ENCODE measurements around the gene NFATC1.

Gene NFATC1

DNA sequence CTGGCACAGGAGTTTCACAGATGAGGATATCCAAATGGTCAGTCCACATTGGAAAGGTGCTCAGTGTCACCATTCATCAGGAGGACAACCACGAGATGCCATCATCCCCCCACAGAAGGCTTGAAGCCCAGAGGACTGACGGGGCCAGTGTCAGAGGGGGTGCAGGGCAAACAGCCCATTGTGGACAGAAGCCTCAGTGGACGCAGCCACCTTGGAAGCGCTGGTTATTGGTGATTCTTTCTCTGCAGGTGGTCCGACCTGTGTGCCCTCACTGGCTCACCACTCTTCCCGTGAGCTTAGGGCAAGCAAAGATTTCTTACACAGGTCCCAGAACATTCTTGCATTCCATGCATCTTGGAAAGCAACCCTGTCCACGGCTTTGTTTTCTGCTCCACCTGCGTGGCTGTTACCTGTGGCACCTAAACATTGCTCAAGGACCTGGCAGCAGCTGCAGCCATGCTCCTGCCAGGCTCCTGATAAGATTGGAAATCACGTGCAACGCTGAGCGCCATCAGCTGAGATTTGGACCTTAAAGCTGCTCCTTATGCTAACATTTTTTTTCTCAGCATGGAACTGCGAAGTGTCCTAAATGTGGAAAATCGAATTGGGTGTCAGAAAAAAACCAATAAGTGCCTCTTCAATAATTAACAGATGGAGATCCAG is 172.9 kb downstream of the NFATC1 start:
- no peaks in the 10 kb centered on the region for H3K36me3 ChIP-seq (ENCODE audit: low read depth)
- peaks cover 28% of the 10 kb centered on the region for H3K4me1 ChIP-seq (ENCODE audit: insufficient read depth, poor library complexity, severe bottlenecking)
- peak overlapping the region; percentile 54 for H3K27ac ChIP-seq (ENCODE audit: poor library complexity, severe bottlenecking)
- no peak for DNase-seq (ENCODE audit: low spot score)
- H3K9me3 ChIP-seq (ENCODE audit: severe bottlenecking), result peaks cover 8% of the 10 kb centered on the region
- H3K4me3 ChIP-seq (ENCODE audit: severe bottlenecking), result no peak overlapping the region
- no peak for TF ChIP-seq CTCF (IDR thresholded peaks at IDR 0.05; ENCODE audit: poor library complexity, severe bottlenecking)
- no peak for ATAC-seq (ENCODE audit: low read depth)
- H3K27me3 ChIP-seq (ENCODE audit: insufficient read depth, poor library complexity, severe bottlenecking), result no peaks in the 10 kb centered on the region

DNA sequence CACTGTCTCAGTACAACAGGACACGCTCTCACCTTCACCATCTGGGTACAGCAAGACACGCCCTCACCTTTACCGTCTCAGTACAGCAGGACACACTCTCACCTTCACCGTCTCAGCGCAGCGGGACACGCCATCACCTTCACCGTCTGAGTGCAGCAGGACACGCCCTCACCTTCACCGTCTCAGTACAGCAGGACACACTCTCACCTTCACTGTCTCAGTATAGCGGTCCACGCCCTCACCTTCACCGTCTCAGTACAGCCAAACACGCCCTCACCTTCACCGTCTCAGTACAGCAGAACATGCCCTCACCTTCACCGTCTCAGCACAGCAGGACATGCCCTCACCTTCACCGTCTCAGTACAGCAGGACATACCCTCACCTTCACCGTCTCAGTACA is 174.0 kb downstream of the NFATC1 start:
- Histone ChIP-seq H3K27me3 (ENCODE audit: insufficient read depth, poor library complexity, severe bottlenecking) (no peaks in the 10 kb centered on the region), H3K36me3 (ENCODE audit: low read depth) (no peaks in the 10 kb centered on the region), H3K4me3 (ENCODE audit: severe bottlenecking) (no peak overlapping the region), H3K4me1 (ENCODE audit: insufficient read depth, poor library complexity, severe bottlenecking) (peaks cover 28% of the 10 kb centered on the region), H3K9me3 (ENCODE audit: severe bottlenecking) (peaks cover 8% of the 10 kb centered on the region), H3K27ac (ENCODE audit: poor library complexity, severe bottlenecking) (no peak overlapping the region)
- no peak for DNase-seq (ENCODE audit: low spot score)
- ATAC-seq (ENCODE audit: low read depth), result no peak
- no peak for TF ChIP-seq CTCF (IDR thresholded peaks at IDR 0.05; ENCODE audit: poor library complexity, severe bottlenecking)

- ATAC-seq (ENCODE audit: low read depth) (peak; percentile 66), DNase-seq (ENCODE audit: low spot score) (peak; percentile 58)
- peaks cover 8% of the 10 kb centered on the region for H3K9me3 ChIP-seq (ENCODE audit: severe bottlenecking)
- no peak for TF ChIP-seq CTCF (IDR thresholded peaks at IDR 0.05; ENCODE audit: poor library complexity, severe bottlenecking)
- H3K27ac ChIP-seq (ENCODE audit: poor library complexity, severe bottlenecking), result peak overlapping the region; percentile 26
- no peak overlapping the region for H3K4me3 ChIP-seq (ENCODE audit: severe bottlenecking)
- no peaks in the 10 kb centered on the region for H3K27me3 ChIP-seq (ENCODE audit: insufficient read depth, poor library complexity, severe bottlenecking)
- H3K36me3 ChIP-seq (ENCODE audit: low read depth), result no peaks in the 10 kb centered on the region
- H3K4me1 ChIP-seq (ENCODE audit: insufficient read depth, poor library complexity, severe bottlenecking), result peaks cover 28% of the 10 kb centered on the region
These were observed 174.8 kb downstream of the NFATC1 start for GRCh38 chr18:79570266-79571201.

GRCh38 chr18:79571211-79572092 is 175.7 kb downstream of the NFATC1 start:
- Histone ChIP-seq H3K36me3 (ENCODE audit: low read depth) (no peaks in the 10 kb centered on the region), H3K9me3 (ENCODE audit: severe bottlenecking) (peaks cover 8% of the 10 kb centered on the region), H3K4me3 (ENCODE audit: severe bottlenecking) (no peak overlapping the region), H3K27me3 (ENCODE audit: insufficient read depth, poor library complexity, severe bottlenecking) (no peaks in the 10 kb centered on the region), H3K4me1 (ENCODE audit: insufficient read depth, poor library complexity, severe bottlenecking) (peaks cover 28% of the 10 kb centered on the region), H3K27ac (ENCODE audit: poor library complexity, severe bottlenecking) (no peak overlapping the region)
- no peak for TF ChIP-seq CTCF (IDR thresholded peaks at IDR 0.05; ENCODE audit: poor library complexity, severe bottlenecking)
- DNase-seq (ENCODE audit: low spot score) (no peak), ATAC-seq (ENCODE audit: low read depth) (no peak)
